Measurements from ENCODE around the gene POLD3.

- TF ChIP-seq TCF4 (CRISPR knock-in tag; IDR thresholded peaks at IDR 0.05; ENCODE audit: borderline replicate concordance) (no peak), ESRRG (CRISPR knock-in tag; IDR thresholded peaks at IDR 0.05) (no peak), ZNF70 (CRISPR knock-in tag; IDR thresholded peaks at IDR 0.05) (no peak), GLIS3 (CRISPR knock-in tag; IDR thresholded peaks at IDR 0.05) (no peak), PATZ1 (CRISPR knock-in tag; IDR thresholded peaks at IDR 0.05; ENCODE audit: borderline replicate concordance) (no peak), ZFP3 (CRISPR knock-in tag; IDR thresholded peaks at IDR 0.05) (no peak), ZFP30 (CRISPR knock-in tag; IDR thresholded peaks at IDR 0.05) (no peak), ARNTL (CRISPR knock-in tag; IDR thresholded peaks at IDR 0.05; ENCODE audit: borderline replicate concordance, low read depth) (no peak), BACH2 (CRISPR knock-in tag; IDR thresholded peaks at IDR 0.05; ENCODE audit: borderline replicate concordance) (no peak), POU6F1 (CRISPR knock-in tag; IDR thresholded peaks at IDR 0.05; ENCODE audit: borderline replicate concordance, low read depth) (no peak)
Measured at GRCh38 chr11:74604311-74604710, 11.9 kb downstream of the POLD3 start.
